GM21381 (cell line): ENCODE results near the gene FAM200B.

Source experiments
- ATAC-seq: cut with Tn5 transposase; IDR thresholded peaks from one replicate; pipeline ENCODE4 v1.9.1; 2021; ENCODE audit warnings: mild to moderate bottlenecking, moderate library complexity; ENCODE audit not compliant: unreplicated experiment

Gene FAM200B

GRCh38 chr4:15667006-15667405 is 14.6 kb upstream of the FAM200B start:
- no peak for ATAC-seq

DNA sequence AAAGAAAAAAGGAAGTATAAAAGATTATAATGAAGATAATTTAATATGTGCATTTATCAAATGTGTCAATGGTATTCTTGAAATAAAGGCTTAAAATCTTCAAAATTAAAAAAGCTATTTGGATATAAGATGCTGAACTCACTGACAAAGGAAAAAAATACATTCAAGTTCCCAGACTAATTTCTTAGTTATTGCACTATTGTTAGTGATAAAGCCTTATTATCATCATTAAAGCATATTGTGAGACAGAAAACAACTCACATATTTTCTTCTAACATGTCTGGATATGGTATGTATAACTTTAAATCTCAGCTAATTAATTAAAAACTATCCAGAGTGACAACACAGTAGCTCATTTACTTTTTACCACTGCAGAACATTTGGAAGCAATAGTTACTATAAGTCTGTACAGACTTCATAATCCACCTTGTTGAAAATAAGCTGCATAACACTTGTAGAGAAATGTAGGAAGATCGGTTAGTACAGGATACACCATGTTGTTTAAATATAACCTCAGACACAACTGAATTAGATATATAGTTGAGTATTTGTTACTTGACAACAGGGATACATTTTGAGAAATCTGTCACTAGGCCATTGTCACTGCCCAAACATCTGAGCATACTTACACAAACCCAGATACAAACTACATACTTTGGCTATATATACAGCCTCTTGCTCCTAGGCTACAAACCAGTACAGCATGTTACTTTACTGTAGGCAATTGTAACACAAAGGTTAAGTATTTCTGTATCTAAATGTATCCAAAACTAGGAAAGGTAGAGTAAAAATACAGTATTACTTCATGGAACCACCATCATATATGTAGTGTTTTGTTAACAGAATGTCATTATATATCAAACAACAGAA is 12.8 kb upstream of the FAM200B start:
- ATAC-seq = no peak

GRCh38 chr4:15670576-15670975 is 11.1 kb upstream of the FAM200B start:
- no peak for ATAC-seq

DNA sequence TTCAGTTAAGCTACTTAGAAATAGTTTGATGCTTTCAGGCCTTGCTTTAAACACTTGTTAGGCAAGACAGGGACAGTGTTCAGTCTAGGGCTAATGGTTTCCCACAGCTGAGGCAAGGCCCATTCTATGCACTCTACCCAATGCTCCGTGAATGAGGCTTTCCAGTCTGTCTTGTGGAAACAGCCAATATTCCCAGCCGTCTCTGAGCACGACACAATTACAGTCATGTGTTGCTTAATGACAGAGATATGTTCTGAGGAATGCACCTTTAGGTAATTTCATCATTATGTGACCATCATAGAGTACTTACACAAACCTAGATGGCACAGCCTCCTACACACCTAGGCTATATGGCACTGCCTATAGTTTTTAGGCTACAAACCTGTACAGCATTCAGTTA is 9.5 kb upstream of the FAM200B start:
- ATAC-seq = no peak

DNA sequence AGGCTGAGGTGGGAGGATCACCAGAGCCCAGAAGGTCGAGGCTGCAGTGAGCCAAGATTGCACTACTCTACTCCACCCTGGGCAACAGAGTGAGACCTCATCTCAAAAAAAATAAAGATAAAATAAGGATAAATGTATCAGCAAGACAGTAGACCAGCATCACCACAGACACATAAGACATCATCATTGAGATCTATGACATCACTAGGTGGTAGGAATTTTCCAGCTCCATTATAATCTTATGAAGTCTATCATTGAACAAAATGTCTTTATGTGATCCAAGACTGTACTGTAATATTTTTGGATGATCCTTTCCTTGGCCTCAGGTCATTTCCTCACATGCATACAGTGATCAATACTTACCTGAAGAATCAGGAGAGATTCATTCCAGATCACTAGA is 8.3 kb upstream of the FAM200B start:
- no peak for ATAC-seq

- no peak for ATAC-seq
These were observed 7.6 kb upstream of the FAM200B start for GRCh38 chr4:15674046-15674445.

- ATAC-seq = no peak
These were observed 6.7 kb upstream of the FAM200B start for GRCh38 chr4:15674926-15675325.

GRCh38 chr4:15675356-15675755 is 6.3 kb upstream of the FAM200B start:
- ATAC-seq = no peak

DNA sequence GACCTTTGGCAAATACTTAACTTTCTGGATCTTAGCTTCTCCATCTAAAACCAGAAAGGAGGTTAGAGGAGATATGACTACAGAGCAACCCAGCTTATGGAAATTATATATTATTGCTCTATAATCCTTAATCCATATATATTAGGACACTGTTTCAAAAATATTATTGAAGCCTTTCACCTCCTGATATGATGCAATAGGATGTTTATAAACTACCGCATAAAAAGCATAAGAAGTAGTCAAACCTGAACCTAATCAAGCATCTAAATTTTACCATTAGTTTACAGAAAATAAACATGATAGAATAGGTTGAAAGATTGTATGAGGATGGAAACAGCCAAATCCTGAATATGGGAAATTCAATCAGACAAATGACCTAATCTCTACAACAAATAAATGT is 5.6 kb upstream of the FAM200B start:
- ATAC-seq = no peak

- no peak for ATAC-seq
These were observed 4.7 kb upstream of the FAM200B start for GRCh38 chr4:15676899-15677298.

DNA sequence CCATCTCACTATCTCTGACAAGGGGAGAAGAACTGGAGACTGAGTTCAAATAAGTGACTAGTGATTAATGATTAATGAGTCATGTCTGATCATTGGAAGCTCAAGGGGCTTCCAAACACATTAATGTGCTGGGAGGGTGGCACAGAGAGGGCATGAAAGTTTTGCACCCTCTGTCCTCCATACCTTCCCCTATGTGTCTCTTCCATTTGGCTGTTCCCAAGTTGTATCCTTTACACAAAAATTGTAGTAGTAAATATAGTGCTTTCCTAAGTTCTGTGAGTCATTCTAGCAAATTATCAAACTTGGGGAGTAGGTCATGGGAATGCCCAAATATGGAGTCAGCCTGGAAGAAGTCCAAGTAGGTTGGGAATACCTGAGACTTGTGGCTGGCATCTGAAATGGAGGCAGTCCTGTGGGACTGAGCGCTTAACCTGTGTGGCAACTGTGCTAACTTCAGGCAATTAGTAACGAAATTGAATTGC is 4.1 kb upstream of the FAM200B start:
- no peak for ATAC-seq

- ATAC-seq = no peak
These were observed 608 bp upstream of the FAM200B start for GRCh38 chr4:15681067-15681371.

DNA sequence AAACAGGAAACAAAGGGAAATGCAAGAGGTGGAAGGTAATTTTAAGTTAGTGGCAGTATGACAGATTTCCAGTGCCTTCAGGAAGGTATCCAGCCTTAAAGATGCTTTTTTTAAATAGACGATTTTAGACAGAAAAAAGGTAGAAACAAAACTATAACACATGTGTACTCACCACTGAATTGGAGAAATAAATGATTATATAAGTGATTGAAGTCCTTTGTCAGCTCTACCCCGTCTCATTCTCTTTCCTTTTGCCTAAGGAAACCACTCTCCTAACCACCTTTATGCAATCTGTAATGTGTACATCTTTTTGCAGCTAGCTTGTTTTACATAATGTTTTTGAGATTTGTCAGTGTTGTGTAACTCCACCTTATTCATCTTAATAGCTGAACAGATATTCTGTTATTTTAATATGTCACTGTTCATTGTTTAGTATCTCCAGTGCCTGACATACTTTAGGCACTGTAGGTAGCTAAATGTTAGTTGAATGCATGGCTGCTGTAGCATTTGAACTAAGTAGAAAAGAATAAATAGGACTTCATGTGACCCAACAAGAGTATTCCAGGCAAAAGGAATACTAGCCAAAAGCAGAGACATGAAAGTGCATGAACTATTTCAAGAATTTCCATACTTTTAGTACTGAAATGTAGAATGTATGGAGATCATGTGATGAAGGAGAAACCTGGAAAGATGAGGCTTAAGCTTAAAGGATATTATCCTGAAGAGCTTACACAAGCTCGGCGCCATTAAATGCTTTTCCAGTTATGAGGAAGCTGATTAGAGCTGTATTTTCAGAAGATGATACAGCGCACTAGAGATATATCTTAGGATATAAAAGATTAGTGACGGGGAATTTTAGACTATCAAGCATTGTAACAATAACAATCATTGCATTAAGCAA is 865 bp downstream of the FAM200B start:
- no peak for ATAC-seq

DNA sequence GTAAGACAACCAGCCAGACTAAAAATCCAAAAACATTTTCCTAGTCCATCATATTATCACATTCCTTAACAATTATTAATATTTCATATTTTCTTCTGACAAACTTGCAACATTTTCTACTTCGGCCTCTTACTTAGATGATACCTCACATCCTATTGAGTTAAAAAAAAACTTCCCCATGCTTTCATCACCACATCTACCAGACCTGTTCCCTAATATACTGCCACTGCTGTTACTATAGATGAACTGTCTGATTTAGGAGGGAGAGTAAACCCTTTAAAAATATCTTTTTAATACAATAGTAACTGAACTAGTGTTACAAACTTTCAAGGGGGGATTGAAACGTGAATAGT is 1.5 kb downstream of the FAM200B start:
- no peak for ATAC-seq

DNA sequence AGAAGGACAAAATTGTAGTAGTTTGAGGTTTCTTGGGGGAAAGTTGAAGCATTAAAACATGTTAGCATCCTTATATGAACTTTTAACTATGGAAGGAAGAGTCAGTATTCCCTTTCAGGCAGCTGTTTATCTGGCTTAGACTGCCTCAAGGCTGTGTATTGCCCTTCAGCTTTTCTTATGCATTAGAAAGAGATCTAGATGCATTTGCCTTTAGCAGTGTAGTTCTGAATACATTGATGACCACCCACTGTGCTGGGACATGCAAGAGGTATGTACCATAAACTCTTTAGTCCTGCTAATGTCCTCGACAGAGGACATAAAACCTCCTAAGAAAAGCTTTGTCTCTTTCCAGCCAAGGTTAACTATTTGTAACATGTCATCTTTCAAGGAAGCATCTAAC is 2.9 kb downstream of the FAM200B start:
- ATAC-seq = no peak

DNA sequence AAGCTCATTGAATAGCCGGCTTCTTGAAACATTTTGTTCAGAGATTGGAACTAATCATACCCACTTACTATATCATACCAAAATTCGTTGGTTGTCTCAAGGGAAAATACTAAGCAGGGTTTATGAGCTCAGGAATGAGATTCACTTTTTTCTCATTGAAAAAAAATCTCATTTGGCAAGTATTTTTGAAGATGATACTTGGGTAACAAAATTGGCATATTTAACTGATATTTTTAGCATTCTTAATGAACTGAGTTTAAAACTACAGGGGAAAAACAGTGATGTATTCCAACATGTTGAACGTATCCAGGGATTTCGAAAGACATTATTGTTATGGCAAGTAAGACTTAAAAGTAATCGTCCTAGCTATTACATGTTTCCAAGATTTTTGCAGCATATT is 6.4 kb downstream of the FAM200B start:
- no peak for ATAC-seq

DNA sequence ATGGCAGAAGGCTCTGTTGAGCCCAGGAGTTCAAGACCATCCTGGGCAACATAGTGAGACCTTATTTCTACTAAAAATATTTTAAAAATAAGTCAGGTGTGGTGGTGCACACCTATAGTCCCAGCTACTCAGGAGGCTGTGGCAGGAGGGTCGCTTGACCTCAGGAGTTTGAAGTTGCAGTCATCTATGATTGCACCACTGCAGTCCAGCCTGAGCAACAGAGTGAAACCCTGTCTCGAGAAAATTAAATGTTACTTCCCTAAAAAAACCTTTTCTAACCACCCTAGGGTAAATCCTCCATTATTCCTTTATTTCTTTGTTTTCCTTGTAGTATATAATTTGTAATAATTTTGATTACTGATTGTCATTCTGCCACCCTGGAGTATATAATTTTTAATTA is 7.9 kb downstream of the FAM200B start:
- no peak for ATAC-seq

DNA sequence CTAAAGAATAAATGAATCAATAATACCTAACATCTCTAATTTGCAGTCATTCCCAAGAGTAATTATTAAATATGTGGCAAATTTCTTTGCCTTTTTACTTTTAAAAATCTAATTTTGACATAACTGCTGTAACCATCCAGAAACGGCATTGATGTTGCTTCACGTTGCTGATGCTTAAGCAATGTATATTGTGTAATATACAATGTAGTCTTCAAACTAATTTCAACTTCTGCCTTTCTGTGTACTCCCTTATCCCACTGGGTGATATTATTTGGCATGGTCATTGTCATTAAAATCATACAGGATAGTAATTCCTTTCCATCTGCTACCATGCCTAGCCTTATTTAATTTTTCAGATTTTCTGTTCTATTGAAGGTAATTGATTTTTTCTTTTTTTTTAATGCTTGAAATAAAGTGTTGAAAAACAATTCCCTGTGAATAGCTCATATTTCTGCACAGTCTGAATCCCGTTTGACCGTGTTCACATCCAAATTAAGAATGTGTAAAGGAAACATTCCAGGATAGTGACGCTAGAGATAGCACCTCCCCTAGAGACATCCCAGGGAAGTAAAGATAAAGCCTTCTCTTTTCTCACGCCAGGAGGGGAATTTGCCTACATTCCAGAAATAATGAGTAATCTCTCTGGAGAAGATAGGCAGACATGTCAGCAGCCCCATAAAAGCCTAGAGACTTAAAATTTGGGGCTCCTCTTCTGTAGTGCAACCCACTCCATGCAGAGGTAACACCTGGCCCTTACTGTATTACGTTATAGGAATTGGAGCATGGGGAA is 8.6 kb downstream of the FAM200B start:
- no peak for ATAC-seq

DNA sequence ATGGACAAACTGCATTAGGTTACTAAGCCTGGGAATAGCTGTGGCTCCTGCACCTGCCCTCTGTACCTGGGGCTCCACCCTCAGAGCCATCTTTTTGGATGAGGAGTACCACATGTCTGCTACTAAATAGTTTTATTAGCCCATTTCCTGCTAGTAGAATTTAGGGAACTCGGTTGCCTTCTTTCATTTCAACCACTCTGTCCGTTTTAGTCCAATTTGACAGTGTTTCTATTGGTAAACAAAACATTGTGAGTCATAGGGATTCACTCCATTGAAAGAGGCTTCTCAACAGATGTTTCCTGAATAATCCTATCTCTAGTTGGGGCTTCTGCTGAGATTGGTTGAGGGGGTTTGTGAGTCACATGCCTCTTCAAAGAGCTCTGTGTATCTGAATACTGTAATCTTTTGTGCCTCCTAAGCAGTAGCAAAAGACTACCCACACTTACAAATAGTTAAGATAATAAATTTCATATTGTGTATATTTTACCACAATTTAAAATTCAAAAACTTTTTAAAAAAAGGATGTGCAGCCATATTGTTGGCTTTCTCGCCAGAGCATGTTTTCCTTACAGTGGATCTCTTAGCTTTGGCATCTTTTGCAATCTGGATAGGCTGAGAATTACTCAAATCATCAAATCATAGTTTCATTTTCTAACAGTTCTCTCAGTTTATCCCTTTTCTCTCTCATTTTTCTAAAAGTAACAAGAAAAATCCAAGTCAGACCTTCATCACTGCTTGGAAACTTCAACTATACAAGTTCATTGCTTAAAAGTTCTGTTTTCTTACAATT is 9.9 kb downstream of the FAM200B start:
- ATAC-seq = no peak

GRCh38 chr4:15692602-15693001 is 11.0 kb downstream of the FAM200B start:
- ATAC-seq = no peak

DNA sequence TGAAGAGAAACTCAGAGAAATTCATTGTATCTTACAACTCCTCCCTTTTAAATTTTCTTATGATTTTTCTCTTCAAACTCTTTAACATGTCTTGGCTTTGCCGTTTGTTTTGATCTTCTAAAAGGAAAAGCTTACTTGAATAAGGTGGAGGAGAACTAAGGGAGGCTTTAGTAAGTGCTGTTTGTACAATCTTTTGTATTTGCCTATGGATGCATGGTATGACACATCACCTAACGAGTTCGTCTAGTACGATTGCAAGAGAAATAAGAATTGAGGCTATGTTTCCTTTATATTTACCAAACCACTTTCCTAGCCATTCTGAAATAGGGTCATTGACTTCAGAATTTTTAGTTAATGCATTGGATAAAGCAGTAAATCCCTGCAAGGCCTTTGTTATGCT is 12.8 kb downstream of the FAM200B start:
- no peak for ATAC-seq
